NCI-H2171 treated with DMSO at 0.1 percent for 48 hours (cell line): ENCODE results near the gene BANF1.
"Not testable (repeated sequence)": the region's sequence is repeated elsewhere in the genome, so short reads cannot be mapped to it uniquely, and the experiment has no call there.

Experiments used
- DNase-seq: peaks from one replicate; lab custom pipeline; 2025; lab: John Stamatoyannopoulos, UW

Gene BANF1

GRCh38 chr11:65978391-65979238 lies 23.7 kb upstream of the BANF1 start:
- no peak for DNase-seq

DNA sequence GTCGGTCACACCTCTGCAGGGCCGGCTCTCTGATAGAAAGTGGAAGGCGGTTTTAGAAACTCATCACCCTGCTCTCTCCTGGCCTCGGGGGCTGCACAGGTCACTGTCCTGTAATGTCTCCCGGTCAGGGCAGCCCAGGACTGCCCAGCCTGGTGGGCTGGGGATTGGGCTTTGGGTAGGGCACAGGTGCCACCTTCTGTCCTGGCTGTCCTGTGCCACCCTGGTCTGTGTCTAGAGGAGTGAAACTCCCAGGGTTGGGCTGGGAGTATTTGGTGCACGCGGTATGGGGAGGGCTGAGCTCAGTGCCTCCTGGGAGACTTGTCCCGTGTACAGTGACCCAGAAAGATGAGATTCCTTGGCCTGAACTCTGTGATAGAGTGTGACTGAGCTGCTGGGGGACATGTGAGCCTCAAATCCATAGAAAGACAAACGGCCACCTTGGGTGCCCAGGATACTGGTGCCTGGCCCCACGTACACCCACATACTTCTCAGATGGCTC lies 23.0 kb upstream of the BANF1 start:
- DNase-seq: no peak

GRCh38 chr11:65981101-65981740 lies 21.1 kb upstream of the BANF1 start:
- DNase-seq: no peak

DNA sequence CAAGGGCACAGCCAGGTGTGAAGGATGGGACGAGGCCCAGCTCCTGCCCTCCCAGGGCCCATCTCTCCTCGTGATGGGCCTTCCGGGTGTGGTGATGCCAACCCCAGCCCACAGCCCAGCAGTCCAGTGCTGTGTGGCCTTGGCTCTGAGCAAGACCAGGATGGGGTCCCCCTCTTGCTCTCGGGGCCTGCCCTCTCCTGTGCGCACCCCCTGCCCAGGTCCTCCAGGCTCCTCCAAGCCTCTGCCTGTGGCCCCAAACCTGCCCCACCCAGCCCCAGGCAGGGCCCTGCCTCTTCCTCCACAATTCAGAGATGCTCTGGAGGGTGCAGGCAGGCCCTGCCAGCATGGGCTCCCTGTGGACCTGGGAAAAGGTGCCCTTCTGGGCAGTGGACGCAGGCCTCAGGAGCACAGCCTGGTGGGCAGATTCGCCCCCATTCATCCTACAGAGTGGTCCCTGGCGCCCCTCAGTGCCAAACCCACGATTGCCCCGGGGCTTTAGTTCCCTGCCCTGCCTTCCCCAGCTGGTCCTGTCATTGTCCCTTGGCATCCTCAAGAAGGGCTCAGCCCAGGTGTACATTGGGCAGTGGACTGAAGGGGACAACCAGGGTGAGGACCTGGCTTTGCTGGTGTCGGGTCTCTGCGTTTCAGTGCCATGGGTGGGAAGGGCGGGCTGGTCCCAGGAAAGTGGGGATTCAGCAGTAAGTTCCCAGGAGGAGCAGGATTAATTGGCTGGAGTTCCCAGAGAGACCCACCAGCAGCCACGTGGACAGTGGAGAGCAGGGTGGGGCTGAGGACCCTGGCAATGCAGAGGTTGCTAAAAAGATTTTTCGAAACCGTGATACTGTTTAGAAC lies 20.1 kb upstream of the BANF1 start:
- no peak for DNase-seq

DNA sequence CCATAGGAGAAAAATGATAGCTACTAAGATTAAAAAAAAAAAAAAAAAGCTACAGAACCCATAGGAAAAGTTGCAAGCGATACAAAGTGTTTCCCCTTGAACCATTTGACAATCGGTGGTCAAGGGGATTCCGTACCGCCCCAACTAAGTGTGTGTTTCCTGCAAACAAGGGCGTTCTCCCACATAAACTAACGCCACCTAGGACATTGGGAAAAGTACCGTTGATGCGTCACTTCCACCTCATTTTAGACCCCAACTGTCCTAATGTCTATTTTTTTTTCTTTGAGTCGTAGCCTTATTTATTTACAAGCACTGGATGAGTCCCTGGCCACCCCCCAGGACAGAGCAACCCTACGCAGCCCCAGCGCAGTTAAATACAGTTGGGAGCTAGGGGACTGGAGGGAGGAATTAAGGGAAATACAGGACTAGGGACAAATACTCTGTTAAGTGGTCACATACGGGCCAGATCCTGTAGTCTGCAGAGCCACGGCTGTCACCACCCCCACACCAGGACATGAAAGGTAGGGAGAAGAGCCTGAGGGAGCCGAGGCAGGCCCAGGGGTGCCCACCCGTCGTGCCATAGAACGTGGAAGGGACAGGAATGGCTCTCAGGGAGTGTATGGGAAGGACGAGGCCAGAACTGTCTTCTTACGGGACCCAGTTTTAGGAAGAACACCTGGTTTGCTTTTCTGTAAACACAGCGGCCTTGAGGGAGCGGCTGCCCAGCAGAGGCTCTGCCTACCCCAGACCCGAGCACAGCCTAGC lies 19.3 kb upstream of the BANF1 start:
- no peak for DNase-seq

DNA sequence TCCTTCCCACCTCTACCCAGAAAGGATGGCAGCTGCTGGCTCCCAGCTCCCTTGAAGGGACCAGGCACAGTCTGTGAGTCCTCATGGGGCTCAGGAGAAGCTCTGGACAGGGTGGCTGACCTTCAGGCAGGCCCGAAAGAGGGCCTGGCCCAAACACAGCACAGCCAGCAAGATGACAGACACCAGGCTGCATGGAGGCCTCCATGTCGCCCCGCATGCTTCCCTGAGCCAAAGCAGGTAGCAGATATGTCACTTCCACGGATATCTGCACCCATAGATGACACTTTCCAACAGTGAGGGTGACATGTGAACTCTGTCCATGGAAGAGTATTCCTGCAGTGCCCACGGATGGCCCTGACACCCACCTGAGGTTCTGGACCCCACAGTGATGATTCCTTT lies 18.7 kb upstream of the BANF1 start:
- DNase-seq: no peak

DNA sequence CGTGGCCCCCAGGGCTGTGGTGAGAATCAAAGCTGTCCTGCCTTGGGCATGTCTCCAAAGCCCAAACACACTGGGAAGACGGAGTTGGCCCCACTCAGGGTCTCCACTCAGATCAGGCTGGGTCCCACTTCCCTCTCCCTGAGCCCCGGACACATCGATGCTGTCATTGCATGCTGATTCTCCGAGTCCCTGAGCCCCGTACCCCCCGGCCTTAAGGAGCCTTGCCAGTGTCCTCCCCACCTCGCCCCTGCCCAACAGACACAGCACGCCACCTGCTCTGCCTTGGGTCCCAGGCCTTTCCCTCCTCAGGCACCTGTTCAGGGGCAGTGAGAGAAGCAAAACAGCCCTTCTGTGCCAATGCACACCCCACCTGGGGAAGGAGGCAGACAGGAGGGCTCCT lies 15.0 kb upstream of the BANF1 start:
- DNase-seq: peak; percentile 10

DNA sequence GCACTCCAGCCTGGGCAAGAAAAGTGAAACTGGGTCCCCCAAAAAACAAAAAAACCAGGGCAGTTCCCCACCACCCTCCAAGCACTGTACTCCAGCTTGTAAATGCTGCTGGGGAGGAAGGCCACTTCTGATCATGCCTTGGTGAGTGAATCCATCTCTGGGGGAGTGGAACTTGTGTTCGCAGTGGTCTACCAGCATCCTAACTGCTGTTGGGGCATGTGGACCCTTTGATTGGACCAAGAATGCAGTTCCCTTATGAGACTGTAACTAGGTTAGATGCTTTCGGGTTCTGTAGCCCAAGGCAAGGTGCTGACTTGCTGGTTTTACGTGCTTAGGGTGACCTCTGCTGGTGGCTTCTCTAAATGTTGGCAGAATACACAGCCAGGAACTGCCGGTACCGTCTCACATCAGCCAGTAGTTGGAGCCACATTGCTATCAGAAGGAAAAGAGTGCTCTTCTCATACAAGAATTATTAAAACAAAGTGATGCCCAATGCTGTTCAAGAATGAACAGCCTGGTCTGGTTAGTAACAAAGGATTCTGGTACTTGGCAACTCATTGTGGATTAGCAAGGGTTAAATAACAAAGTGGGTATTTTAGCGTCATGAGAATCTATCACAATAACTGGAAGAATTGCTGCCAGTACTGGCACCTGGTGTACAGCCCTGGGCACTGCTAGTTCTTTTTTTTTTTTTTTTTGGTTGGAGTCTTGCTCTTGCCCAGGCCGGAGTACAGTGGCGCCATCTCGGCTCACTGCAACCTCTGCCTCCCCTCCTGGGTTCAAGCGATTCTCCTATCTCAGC lies 13.3 kb upstream of the BANF1 start:
- DNase-seq: peak; percentile 96

DNA sequence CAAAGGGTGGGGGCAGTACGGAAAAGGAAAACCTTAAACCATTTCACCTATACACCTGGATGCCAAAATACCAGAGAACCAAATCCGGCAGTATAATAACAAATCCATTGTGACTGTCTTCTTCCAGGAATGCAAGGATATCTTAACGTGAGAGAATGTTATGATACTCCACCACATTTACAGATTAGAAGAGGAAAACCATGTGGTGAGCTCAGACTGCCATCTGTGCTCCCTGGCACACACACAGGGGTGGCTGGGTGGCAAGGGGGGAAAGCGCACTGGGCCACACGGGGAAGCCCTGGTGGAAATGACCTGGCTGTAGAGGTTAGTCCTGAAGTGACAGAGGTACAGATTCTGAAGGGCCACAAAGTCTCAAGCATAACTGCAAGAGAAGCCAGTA lies 10.2 kb upstream of the BANF1 start:
- peak; percentile 49 for DNase-seq

- DNase-seq: no peak
These were observed 5.0 kb upstream of the BANF1 start for GRCh38 chr11:65997286-65997685.

DNA sequence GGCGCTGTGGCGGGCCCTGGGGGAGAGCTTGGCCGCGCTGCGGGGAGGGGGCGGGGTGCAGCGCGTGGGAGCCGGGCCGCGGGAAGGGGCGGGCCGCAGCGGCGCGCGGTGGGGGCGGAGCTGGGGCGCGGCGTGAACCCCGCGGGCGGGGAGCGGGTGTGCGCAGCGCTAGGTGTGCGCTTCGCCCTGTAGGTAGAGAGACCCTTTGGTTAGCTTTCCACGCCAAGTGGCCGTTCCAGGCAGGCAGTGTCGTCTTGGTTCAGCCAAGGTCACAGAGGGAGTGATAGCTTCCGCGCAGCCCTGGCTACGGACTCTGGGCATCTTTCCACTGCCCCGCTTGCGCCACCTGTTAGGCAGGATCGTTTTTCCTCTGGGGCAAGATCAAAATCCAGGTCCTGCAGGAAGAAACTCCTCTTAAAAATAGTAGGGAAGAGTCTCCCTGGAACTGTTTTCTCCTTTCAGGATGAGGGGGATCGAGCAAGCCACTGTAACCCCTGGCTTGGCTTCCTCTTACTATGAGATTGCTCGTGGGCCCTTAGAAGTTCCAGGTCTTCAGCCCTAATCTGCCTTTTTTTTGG lies 434 bp downstream of the BANF1 start:
- no peak for DNase-seq

GRCh38 chr11:66003291-66003690 lies 988 bp downstream of the BANF1 start:
- no peak for DNase-seq

DNA sequence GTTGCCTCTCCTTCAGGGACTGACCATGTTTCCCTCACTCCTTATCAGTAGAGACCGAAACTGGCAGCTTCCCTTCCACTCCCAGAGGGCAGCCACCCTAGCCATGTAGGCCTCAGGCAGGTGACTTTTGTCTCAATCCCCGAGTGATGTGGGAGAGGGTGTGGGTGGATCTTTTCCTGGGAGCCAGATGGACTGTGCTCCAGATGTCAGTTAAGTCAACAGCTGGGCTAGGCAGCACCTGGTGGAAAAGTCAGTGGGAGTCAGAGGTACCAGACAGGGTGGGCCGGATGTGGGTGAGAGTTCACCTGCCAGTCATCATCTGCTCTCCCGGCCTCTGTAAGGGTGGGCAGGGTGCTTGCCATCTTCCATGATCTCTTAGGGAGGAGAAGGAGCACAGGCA lies 1.9 kb downstream of the BANF1 start:
- DNase-seq: no peak

DNA sequence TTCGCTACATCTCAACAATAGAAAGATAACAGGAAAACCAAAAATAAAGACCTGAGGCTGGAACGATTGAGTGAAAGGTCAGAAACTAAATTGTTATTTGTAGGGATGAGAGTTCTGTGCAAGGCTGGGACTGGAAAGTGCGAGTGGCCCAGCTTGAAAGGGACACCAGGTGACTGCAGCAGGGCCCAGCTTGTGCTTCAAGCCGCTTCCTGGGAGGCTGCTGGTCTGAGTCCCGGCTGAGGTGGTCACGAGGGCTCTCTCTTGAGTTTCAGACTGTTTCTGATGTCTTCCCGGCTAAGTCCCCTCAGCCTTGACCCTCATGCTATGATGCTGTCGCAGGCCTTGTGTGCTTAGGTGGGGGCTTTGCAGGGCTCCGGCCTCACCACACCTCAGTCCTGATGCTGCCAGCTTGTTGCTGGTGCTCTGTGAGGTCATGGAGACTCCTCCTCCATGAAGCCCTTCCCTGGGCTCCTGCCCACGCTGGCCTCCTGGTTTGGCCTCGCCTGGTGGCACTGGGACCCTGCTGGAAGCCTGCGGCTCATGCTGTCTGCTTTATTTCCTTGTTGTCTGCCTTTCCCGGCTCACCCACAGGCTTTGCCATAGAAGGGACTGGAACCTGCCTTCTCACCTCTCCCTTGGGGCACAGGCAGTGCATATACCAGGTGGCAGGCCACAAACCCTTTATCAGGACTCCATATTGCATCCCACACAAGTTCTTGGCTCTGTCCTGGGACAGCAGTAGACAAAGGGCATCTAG lies 4.0 kb downstream of the BANF1 start:
- no peak for DNase-seq

- no peak for DNase-seq
These were observed 4.5 kb downstream of the BANF1 start for GRCh38 chr11:66006891-66007176.

- DNase-seq: no peak
These were observed 4.9 kb downstream of the BANF1 start for GRCh38 chr11:66007201-66007634.

DNA sequence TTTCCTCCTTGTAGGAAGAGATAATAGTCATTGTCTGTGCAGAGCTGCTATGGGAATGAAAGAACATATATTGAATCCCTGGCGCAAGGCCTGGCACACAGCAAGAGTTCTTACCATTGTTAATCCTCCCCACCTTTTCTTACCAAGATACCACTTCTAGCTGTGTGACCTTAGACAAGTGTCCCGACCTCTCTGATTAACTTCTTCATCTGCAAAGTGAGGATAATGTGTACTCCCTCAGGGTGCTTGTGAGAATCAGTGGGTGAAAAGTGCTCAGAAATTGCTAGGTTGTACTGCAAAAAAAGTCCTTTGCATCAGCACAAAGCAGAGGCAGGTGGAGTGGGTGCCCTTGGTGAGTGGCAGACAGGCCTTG lies 5.8 kb downstream of the BANF1 start:
- no peak for DNase-seq

DNA sequence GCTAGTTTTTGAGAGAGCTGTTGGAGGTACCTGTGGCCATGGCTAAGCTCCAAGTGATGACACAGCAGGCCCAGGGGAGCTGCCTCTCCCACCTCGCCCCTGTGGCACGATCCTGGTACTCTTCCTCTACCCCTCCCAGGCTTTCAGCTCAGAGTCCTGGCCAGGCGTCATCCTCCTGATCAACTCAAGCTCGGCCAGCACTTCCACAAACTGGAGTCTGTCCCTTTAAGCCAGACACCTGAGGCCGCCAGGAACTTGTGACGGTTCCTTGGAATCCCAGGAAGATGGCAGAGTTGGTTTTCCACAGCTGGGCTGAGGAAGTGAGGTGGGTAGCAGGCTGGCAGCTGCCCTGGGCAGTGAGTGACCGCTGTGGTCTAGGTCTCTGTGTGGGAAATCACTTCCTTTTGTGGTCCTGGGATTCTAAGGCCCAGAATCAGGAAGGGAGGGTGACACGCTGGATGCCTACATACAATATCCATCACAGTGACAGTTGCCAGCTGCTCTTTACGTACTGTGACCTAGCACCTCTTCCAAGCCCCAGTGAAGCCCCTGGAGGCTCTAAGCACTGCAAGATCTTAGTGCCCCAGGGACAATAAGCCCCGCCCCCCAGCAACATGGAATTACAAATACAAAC lies 6.3 kb downstream of the BANF1 start:
- peak; percentile 45 for DNase-seq

- DNase-seq: not testable (repeated sequence)
These were observed 7.7 kb downstream of the BANF1 start for GRCh38 chr11:66010036-66010435.
